ENCODE data around the gene TM9SF1. TPM values are rescaled to one million over a fixed set of nuclear protein-coding genes. Genes with fewer than 3 reads are reported as not detected.

TM9SF1 gene
- total and polyA plus RNA-seq, 2 of the 4 experiments (the other 2 are of a cell fraction): 40.4 to 65.6 TPM

DNA sequence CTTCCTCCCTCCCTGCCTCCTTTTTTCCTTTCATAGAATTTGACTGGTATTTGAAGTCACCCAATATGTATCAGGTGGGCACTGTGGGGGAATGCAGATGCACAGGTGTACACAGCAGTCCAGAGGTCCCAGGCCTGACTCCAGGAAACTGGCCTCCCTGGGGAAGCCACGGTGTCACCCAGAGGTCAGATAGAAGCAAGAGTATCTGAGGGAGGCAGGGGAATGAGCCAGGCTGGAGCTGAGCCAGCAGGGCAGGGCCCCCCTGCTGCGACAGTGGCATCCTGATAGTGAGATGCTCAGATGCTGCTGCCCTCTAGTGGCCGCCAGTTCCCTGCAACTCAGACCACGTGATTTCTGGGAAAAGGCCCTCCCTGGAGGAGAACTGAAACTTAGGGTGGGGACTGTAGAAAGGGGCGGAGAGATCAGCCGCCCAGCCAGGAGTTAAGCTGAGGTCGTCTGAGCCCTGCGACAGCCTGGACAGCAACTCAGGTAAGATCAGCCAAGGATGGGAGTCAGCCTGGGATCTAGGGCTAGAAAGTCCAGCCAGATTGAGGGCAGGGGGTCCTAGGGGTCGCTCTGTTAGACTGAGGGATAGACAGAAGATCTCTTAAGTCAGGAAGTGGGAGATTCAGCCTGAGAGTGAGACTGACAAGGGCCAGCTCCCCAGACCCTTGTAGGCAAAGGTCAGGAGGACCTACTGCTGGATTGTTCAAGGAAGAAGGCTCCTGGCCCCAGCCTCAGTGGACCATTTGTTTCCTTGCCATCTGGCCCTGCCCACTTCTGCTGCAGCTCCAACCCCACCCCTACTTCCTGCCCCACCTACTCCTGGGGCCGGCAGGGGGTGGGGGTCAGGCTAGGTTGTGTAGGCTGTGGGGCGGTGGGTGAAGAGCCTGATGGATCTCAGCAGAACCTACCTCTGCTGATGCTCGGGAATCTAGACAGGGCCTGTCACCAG lies 34.1 kb downstream of the TM9SF1 start, which contains the start of gene IRF9:
Gene IRF9 (plus strand): TSS at position 416 of the 955 bp plus-strand sequence. CDS start 880 bp downstream, outside the sequence.
- H3K27me3 ChIP-seq (ENCODE audit: control insufficient read depth, insufficient read depth, low read length): no peaks in the 10 kb centered on the region
- peak within 1 kb of the TSS; percentile 67; the same call in 2 of the 3 replicates for H2BK15ac ChIP-seq (ENCODE audit: low read depth, low read length)
- H3K4ac ChIP-seq (ENCODE audit: low read depth, low read length): peak within 1 kb of the TSS; percentile 95
- peak; percentile 91 for DNase-seq
- H3K4me3 ChIP-seq (ENCODE audit: insufficient read depth, low read depth, low read length): peak within 1 kb of the TSS; percentile 57
- intact Hi-C loops (cut with micrococcal nuclease) (loop anchor here (1.0 kb wide), 2 partner anchors 47 to 103 kb away; partner anchors contain the start of genes DCAF11 and NRL), in situ Hi-C loops (cut with MboI; ENCODE audit: low sequenced_read_pairs) (no loop called here), dilution Hi-C loops (cut with HindIII; ENCODE audit: low sequenced_read_pairs, unreplicated experiment) (no loop called here)
- H2BK5ac ChIP-seq (ENCODE audit: low read depth, low read length, poor library complexity, severe bottlenecking): peak within 1 kb of the TSS; percentile 80
- H2AFZ ChIP-seq (replicated peaks; ENCODE audit: low read length, poor library complexity): peak within 1 kb of the TSS; percentile 89
- H3K9me1 ChIP-seq (ENCODE audit: insufficient read depth, low read length): peaks cover 7% of the 10 kb centered on the region
- H3K18ac ChIP-seq (ENCODE audit: low read depth, low read length): peak within 1 kb of the TSS; percentile 78
- H2BK120ac ChIP-seq (ENCODE audit: low read depth, low read length): peak within 1 kb of the TSS; percentile 72
- H3K79me1 ChIP-seq (ENCODE audit: low read depth in 1 of 2, low read length in 2 of 2): peaks cover 12 to 40% of the 10 kb centered on the region in 2 experiments
- H3K23ac ChIP-seq (ENCODE audit: low read depth, low read length): peak within 1 kb of the TSS; percentile 93
- H4K5ac ChIP-seq (ENCODE audit: low read depth, low read length): peak within 1 kb of the TSS; percentile 78
- H3K4me2 ChIP-seq (ENCODE audit: low read depth, low read length): peak within 1 kb of the TSS; percentile 81
- H4K20me1 ChIP-seq (ENCODE audit: insufficient read depth, low read length): no peaks in the 10 kb centered on the region
- peak within 1 kb of the TSS; percentile 99 for H2AK9ac ChIP-seq (replicated peaks; ENCODE audit: low read depth, low read length, poor library complexity)
- H2BK20ac ChIP-seq (ENCODE audit: low read depth, low read length): 0 out of 2 replicates have a peak within 1 kb of the TSS, but pooled peaks have one; percentile 15
- peak; percentile 95 for ATAC-seq (ENCODE audit: low read depth)
- H3K56ac ChIP-seq (ENCODE audit: extremely low read depth, insufficient read depth, low read length): peak within 1 kb of the TSS; percentile 90
- CTCF ChIA-PET: interaction anchor here (0.6 to 1.6 kb wide), 10 partner anchors 10 to 53 kb away, joined by 3 to 14 read pairs (median 4); partner anchors contain the start of genes DCAF11, EMC9, NRL and PSME2
- BruUV-seq (replicated peaks): no TSS peak
- peak within 1 kb of the TSS; percentile 96 for H3K14ac ChIP-seq (replicated peaks; ENCODE audit: low read depth, low read length)
- H3K9ac ChIP-seq (ENCODE audit: low read depth, low read length): peak within 1 kb of the TSS; percentile 88
- 0% methylated on average over 5 of the region's 12 CpGs; no CpG with 5 or more reads in 1 of the 2 experiments for WGBS, 2 experiments (ENCODE audit: extremely low coverage in 2 of 2, insufficient read length in 1 of 2)
- POLR2A ChIA-PET (ENCODE audit: unreplicated experiment): interaction anchor here (1.1 kb wide), 1 partner anchor 11 kb away, joined by 3 read pairs; no protein-coding TSS in a partner anchor
- H2AK5ac ChIP-seq (ENCODE audit: low read depth, low read length): peak within 1 kb of the TSS; percentile 85
- no peaks in the 10 kb centered on the region for H3K9me3 ChIP-seq (ENCODE audit: control insufficient read depth, insufficient read depth, low read length)
- peaks cover 7% of the 10 kb centered on the region for H3K4me1 ChIP-seq (ENCODE audit: control insufficient read depth, insufficient read depth, low read length)
- peak within 1 kb of the TSS; percentile 38 to 95 for H4K8ac ChIP-seq (ENCODE audit: low read depth in 2 of 2, low read length in 2 of 2)
- H3K27ac ChIP-seq (ENCODE audit: insufficient read depth, low read length): peak within 1 kb of the TSS; percentile 78
- peak within 1 kb of the TSS; percentile 88 for H4K91ac ChIP-seq (ENCODE audit: insufficient read depth, low read depth, low read length)
- peaks cover 67% of the 10 kb centered on the region for H3K36me3 ChIP-seq (ENCODE audit: control insufficient read depth, insufficient read depth, low read length)
- TF ChIP-seq SMC3 (IDR thresholded peaks at IDR 0.05; ENCODE audit: low read depth, low read length) (peak; percentile 76), MXI1 (IDR thresholded peaks at IDR 0.05; ENCODE audit: borderline replicate concordance, low read depth, low read length) (peak; percentile 82; the same call in 1 of the 2 replicates), FOS (IDR thresholded peaks at IDR 0.05; ENCODE audit: low read depth, low read length) (no peak), MAZ (IDR thresholded peaks at IDR 0.05; ENCODE audit: borderline replicate concordance, low read depth, low read length) (peak; percentile 87), RAD21 (IDR thresholded peaks at IDR 0.05; ENCODE audit: low read length) (peak; percentile 72), CHD1 (IDR thresholded peaks at IDR 0.05; ENCODE audit: low read depth, low read length) (no peak), RCOR1 (IDR thresholded peaks at IDR 0.05; ENCODE audit: insufficient replicate concordance, low read length) (peak; percentile 71), CEBPB (IDR thresholded peaks at IDR 0.05; ENCODE audit: low read depth, low read length) (no peak; the same call in 1 of the 2 replicates), POLR2A (IDR thresholded peaks at IDR 0.05; ENCODE audit: low read depth, low read length) (peak; percentile 54; the same call in 1 of the 2 replicates)
- TF ChIP-seq, protein P1, sequence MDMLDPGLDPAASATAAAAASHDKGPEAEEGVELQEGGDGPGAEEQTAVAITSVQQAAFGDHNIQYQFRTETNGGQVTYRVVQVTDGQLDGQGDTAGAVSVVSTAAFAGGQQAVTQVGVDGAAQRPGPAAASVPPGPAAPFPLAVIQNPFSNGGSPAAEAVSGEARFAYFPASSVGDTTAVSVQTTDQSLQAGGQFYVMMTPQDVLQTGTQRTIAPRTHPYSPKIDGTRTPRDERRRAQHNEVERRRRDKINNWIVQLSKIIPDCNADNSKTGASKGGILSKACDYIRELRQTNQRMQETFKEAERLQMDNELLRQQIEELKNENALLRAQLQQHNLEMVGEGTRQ (IDR thresholded peaks at IDR 0.05; ENCODE audit: low read depth, low read length): peak; percentile 95
- TF ChIP-seq, protein P2, sequence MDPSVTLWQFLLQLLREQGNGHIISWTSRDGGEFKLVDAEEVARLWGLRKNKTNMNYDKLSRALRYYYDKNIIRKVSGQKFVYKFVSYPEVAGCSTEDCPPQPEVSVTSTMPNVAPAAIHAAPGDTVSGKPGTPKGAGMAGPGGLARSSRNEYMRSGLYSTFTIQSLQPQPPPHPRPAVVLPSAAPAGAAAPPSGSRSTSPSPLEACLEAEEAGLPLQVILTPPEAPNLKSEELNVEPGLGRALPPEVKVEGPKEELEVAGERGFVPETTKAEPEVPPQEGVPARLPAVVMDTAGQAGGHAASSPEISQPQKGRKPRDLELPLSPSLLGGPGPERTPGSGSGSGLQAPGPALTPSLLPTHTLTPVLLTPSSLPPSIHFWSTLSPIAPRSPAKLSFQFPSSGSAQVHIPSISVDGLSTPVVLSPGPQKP (IDR thresholded peaks at IDR 0.05; ENCODE audit: borderline replicate concordance, low read depth, low read length): no peak
- TF ChIP-seq, protein P3, sequence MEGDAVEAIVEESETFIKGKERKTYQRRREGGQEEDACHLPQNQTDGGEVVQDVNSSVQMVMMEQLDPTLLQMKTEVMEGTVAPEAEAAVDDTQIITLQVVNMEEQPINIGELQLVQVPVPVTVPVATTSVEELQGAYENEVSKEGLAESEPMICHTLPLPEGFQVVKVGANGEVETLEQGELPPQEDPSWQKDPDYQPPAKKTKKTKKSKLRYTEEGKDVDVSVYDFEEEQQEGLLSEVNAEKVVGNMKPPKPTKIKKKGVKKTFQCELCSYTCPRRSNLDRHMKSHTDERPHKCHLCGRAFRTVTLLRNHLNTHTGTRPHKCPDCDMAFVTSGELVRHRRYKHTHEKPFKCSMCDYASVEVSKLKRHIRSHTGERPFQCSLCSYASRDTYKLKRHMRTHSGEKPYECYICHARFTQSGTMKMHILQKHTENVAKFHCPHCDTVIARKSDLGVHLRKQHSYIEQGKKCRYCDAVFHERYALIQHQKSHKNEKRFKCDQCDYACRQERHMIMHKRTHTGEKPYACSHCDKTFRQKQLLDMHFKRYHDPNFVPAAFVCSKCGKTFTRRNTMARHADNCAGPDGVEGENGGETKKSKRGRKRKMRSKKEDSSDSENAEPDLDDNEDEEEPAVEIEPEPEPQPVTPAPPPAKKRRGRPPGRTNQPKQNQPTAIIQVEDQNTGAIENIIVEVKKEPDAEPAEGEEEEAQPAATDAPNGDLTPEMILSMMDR (conservative IDR thresholded peaks at IDR 0.05; ENCODE audit: low read depth, low read length): peak; percentile 97
